Neural progenitor cell (in vitro differentiated cells): ENCODE data around the gene BCKDHB. TPM values are rescaled to one million over a fixed set of nuclear protein-coding genes. Genes with fewer than 3 reads are reported as not detected.

ENCODE experiments used
- DNase-seq: peaks from one replicate; pipeline ENCODE4 v3.0.0-alpha.2; 2016; ENCODE audit warnings: low spot score
- H2AFZ ChIP-seq: fragments of 200-600 bp; sonication (generic); replicated peaks from 2 replicates; pipeline ENCODE4 v1.6.1; 2016; ENCODE audit warnings: antibody characterized with exemption
- H3F3A ChIP-seq: fragments of 200-600 bp; sonication (generic); 2 replicates; pipeline ENCODE4 v1.6.1; 2016; ENCODE audit warnings: antibody characterized with exemption, low read depth
- H3K27ac ChIP-seq: fragments of 200-600 bp; sonication (generic); 2 replicates; pipeline ENCODE4 v1.5.1; 2016; ENCODE audit warnings: mild to moderate bottlenecking
- H3K27me3 ChIP-seq: fragments of 200-600 bp; sonication (generic); 2 replicates; pipeline ENCODE4 v1.6.1; 2016; ENCODE audit warnings: mild to moderate bottlenecking, moderate library complexity
- H3K36me3 ChIP-seq: fragments of 200-600 bp; sonication (generic); 2 replicates; pipeline ENCODE4 v1.5.1; 2016
- H3K4me1 ChIP-seq: fragments of 200-600 bp; sonication (generic); 2 replicates; pipeline ENCODE4 v1.6.1; 2016; ENCODE audit warnings: mixed run types
- H3K4me2 ChIP-seq: fragments of 200-600 bp; sonication (generic); 2 replicates; pipeline ENCODE4 v1.6.1; 2016
- H3K4me3 ChIP-seq: fragments of 200-600 bp; sonication (generic); 2 replicates; pipeline ENCODE4 v1.5.1; 2016
- H3K79me2 ChIP-seq: fragments of 200-600 bp; sonication (generic); 2 replicates; pipeline ENCODE4 v1.6.1; 2016; ENCODE audit warnings: low read depth
- H3K9ac ChIP-seq: fragments of 200-600 bp; sonication (generic); 2 replicates; pipeline ENCODE4 v1.6.1; 2016
- H3K9me3 ChIP-seq: fragments of 200-600 bp; sonication (generic); 2 replicates; pipeline ENCODE4 v1.5.1; 2016; ENCODE audit warnings: low read depth
- H4K20me1 ChIP-seq: fragments of 200-600 bp; sonication (generic); 2 replicates; pipeline ENCODE4 v1.6.1; 2016; ENCODE audit warnings: low read depth
- H3K27ac Mint-ChIP-seq: 3 replicates; pipeline ENCODE4 v1.8.0; 2021; ENCODE audit warnings: mixed read lengths
- H3K27me3 Mint-ChIP-seq: 2 replicates; pipeline ENCODE4 v1.8.0; 2022; ENCODE audit warnings: low read depth, mild to moderate bottlenecking, inconsistent platforms, moderate library complexity, mixed read lengths; ENCODE audit not compliant: insufficient read depth
- H3K36me3 Mint-ChIP-seq: 3 replicates; pipeline ENCODE4 v1.8.0; 2021; ENCODE audit warnings: mixed read lengths
- H3K4me1 Mint-ChIP-seq: 3 replicates; pipeline ENCODE4 v1.8.0; 2021; ENCODE audit warnings: mixed read lengths
- H3K4me3 Mint-ChIP-seq: 3 replicates; pipeline ENCODE4 v1.8.0; 2021; ENCODE audit warnings: mild to moderate bottlenecking, moderate library complexity, mixed read lengths
- H3K9me3 Mint-ChIP-seq: 3 replicates; pipeline ENCODE4 v1.8.0; 2020; ENCODE audit warnings: mixed read lengths
- CTCF ChIP-seq: fragments of 200-600 bp; sonication (generic); IDR thresholded peaks from 2 replicates; pipeline ENCODE4 v1.5.1; 2017; ENCODE audit warnings: antibody characterized with exemption, mild to moderate bottlenecking
- EZH2 ChIP-seq: fragments of 200-600 bp; sonication (generic); IDR thresholded peaks from 2 replicates; pipeline ENCODE4 v1.6.1; 2017; ENCODE audit warnings: antibody characterized with exemption, mild to moderate bottlenecking, moderate library complexity
- EZH2phosphoT487 ChIP-seq: fragments of 200-600 bp; sonication (generic); IDR thresholded peaks from 2 replicates; pipeline ENCODE4 v1.6.1; 2017; ENCODE audit warnings: antibody characterized with exemption
- total RNA-seq: library from RNA; depleted of rRNA; stranded (reverse); fragments of >200 nt; gene quantifications from 2 replicates; pipeline ENCODE4 v1.2.3, GENCODE V29; 2015; ENCODE audit warnings: low replicate concordance

The BCKDHB gene
- total RNA-seq, 1 donor from 2014 or later: 48.2 TPM

- no peaks in the 10 kb centered on the region for H3K79me2 ChIP-seq
- no peak overlapping the region for H2AFZ ChIP-seq
- H3K9ac ChIP-seq: no peak overlapping the region
- no peak for TF ChIP-seq EZH2phosphoT487
- TF ChIP-seq EZH2: no peak
- no peak for TF ChIP-seq CTCF
- no peaks in the 10 kb centered on the region for H3K27me3 ChIP-seq
- H3K36me3 Mint-ChIP-seq: peaks cover 20% of the 10 kb centered on the region
- DNase-seq: no peak
- no peaks in the 10 kb centered on the region for H4K20me1 ChIP-seq
- peaks cover 12% of the 10 kb centered on the region for H3K4me1 ChIP-seq
- H3F3A ChIP-seq: no peaks in the 10 kb centered on the region
- no peak overlapping the region for H3K27ac ChIP-seq
- peaks cover 11% of the 10 kb centered on the region for H3K4me1 Mint-ChIP-seq
- no peaks in the 10 kb centered on the region for H3K36me3 ChIP-seq
- H3K4me2 ChIP-seq: no peak overlapping the region
- no peak overlapping the region for H3K27ac Mint-ChIP-seq
- H3K9me3 Mint-ChIP-seq: peaks cover 7% of the 10 kb centered on the region
- H3K27me3 Mint-ChIP-seq: peaks cover 3% of the 10 kb centered on the region
- H3K9me3 ChIP-seq: no peaks in the 10 kb centered on the region
- H3K4me3 ChIP-seq: no peak overlapping the region
- H3K4me3 Mint-ChIP-seq: no peak overlapping the region
Observed at GRCh38 chr6:80226151-80226550, 119.7 kb downstream of the BCKDHB start.

GRCh38 chr6:80226699-80227098 lies 120.2 kb downstream of the BCKDHB start:
- no peak for DNase-seq
- Histone ChIP-seq H3K9ac (no peak overlapping the region), H3K9me3 (no peaks in the 10 kb centered on the region), H3K36me3 (no peaks in the 10 kb centered on the region), H3K4me3 (no peak overlapping the region), H3K27ac (no peak overlapping the region), H2AFZ (no peak overlapping the region), H3K4me1 (peaks cover 12% of the 10 kb centered on the region), H3F3A (no peaks in the 10 kb centered on the region), H4K20me1 (no peaks in the 10 kb centered on the region), H3K27me3 (no peaks in the 10 kb centered on the region), H3K4me2 (no peak overlapping the region), H3K79me2 (no peaks in the 10 kb centered on the region)
- Mint-ChIP-seq H3K4me1 (peaks cover 11% of the 10 kb centered on the region), H3K27ac (no peak overlapping the region), H3K36me3 (peaks cover 19% of the 10 kb centered on the region), H3K27me3 (peaks cover 3% of the 10 kb centered on the region), H3K4me3 (no peak overlapping the region), H3K9me3 (peaks cover 6% of the 10 kb centered on the region)
- no peak for TF ChIP-seq CTCF

- no peaks in the 10 kb centered on the region for H4K20me1 ChIP-seq
- no peaks in the 10 kb centered on the region for H3K9me3 ChIP-seq
- no peak overlapping the region for H3K4me3 ChIP-seq
- peaks cover 15% of the 10 kb centered on the region for H3K36me3 Mint-ChIP-seq
- H3K4me3 Mint-ChIP-seq: no peak overlapping the region
- no peak overlapping the region for H3K4me2 ChIP-seq
- H3K27me3 ChIP-seq: no peaks in the 10 kb centered on the region
- H3K79me2 ChIP-seq: no peaks in the 10 kb centered on the region
- H3K27ac Mint-ChIP-seq: no peak overlapping the region
- no peak overlapping the region for H3K27ac ChIP-seq
- peaks cover 12% of the 10 kb centered on the region for H3K4me1 ChIP-seq
- peaks cover 5% of the 10 kb centered on the region for H3K27me3 Mint-ChIP-seq
- H2AFZ ChIP-seq: no peak overlapping the region
- H3K9me3 Mint-ChIP-seq: peaks cover 6% of the 10 kb centered on the region
- DNase-seq: no peak
- no peaks in the 10 kb centered on the region for H3F3A ChIP-seq
- no peak overlapping the region for H3K9ac ChIP-seq
- H3K36me3 ChIP-seq: no peaks in the 10 kb centered on the region
- no peak for TF ChIP-seq EZH2
- no peak for TF ChIP-seq CTCF
- TF ChIP-seq EZH2phosphoT487: no peak
- H3K4me1 Mint-ChIP-seq: peaks cover 8% of the 10 kb centered on the region
Observed at GRCh38 chr6:80227545-80228105, 121.2 kb downstream of the BCKDHB start.
